Erythroblast (primary cell): Measurements from ENCODE around the gene SLITRK3.
A peak's percentile ranks its signal among the peaks of the same experiment; 100 is the strongest.

Experiments used
- DNase-seq, 2 experiments: peaks; one replicate each; lab custom pipeline; 2025; lab: John Stamatoyannopoulos, UW
- GATA1 ChIP-seq: IDR thresholded peaks from 2 replicates; pipeline ENCODE4 v1.6.1; 2011; ENCODE audit warnings: low read depth, mild to moderate bottlenecking, control low read depth, low read length, moderate library complexity
- POLR2A ChIP-seq: IDR thresholded peaks from 2 replicates; pipeline ENCODE4 v1.6.1; 2011; ENCODE audit warnings: mild to moderate bottlenecking, low read length

The SLITRK3 gene

DNA sequence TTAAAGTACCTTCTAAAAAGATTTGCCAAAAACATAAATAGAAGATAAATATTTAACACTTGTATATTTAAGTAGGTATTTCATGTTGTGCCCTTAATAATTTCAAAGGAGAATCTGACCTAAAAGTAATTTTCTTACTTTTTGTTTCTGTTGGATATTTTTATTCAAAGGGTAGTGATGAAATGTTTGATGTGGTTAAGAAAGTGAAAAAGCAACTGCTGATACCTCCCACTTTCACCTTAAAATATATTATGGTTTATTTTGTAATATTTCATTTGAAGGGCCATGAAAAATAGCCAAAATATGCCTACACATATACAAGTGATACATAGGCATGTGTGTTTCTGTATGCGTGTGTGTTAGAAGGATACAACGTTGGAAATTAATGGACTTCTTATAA, 5.8 kb upstream of the SLITRK3 start:
- DNase-seq: no peak
- no peak for TF ChIP-seq POLR2A
- TF ChIP-seq GATA1: no peak

- TF ChIP-seq GATA1: no peak
- TF ChIP-seq POLR2A: no peak
- DNase-seq: no peak
These were observed 1.3 kb upstream of the SLITRK3 start for GRCh38 chr3:165197481-165197800.

GRCh38 chr3:165196577-165197480, 645 bp upstream of the SLITRK3 start:
- TF ChIP-seq GATA1: no peak
- TF ChIP-seq POLR2A: no peak
- no peak for DNase-seq

DNA sequence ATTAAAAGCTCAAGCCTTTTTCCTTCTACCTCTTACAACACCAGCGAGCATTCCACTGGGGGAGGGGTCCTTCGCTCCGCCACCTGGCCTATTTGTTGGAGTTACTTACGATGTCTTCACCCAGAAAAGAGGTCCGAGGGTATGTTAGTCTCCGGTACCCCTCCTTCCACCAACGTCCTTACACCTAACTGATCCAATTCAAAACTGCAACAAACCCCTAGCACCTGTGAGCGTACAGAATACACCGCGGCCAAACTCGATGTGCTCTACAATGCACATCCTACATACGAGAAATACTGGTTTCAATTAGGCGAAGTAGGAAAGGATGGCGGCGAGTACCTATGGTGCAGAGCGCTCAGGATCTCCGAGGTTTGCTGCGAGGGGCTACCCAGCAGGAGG, 944 bp downstream of the SLITRK3 start:
- TF ChIP-seq POLR2A (no peak), GATA1 (no peak)

GRCh38 chr3:165194511-165195240, 1.5 kb downstream of the SLITRK3 start:
- no peak for DNase-seq
- TF ChIP-seq GATA1 (no peak), POLR2A (no peak)

More for the DNA sequence above, 944 bp downstream of the SLITRK3 start:
- DNase-seq: no peak

DNA sequence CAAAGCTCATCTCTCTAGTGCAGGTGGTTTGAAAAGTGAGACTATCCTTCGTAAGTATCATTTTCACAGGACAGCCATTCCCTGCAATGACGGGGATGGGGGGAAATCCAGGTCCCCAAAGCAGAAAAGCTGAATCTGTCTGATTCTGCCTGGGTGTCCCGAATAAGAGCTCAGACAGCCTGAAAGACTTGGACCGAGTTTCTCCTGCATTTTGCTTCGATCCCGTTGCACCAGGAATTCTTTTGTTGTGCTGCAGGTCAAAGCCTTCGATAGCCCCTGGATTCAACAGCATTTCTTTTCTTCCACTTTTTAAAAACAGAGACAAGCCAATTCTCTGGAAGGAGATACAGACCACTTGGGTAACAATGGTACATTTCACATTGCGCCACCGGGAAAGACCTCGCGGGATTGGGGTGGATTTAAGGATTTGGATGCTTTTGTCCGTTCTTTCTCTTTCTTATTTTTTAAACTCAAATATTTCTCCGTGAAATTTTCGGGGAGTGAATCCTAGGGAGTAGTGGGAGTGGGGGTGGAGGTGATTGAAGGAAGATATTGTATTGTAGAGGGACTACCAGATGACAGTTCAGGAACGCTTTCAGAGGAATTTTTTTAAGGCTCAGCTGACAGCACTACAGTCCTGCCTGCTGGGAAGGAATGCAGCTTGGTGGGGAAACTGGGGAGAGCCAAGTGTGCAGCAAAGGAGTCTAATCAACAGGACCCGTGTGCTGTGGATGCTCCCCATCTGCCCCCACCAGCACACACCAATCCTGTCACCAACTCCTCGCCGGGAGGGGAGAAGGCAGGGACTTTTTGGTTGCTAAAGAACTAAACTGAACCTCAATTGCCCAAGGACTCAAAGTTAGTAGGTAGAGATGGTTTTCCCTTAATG, 2.6 kb downstream of the SLITRK3 start:
- DNase-seq: no peak
- no peak for TF ChIP-seq GATA1
- no peak for TF ChIP-seq POLR2A

DNA sequence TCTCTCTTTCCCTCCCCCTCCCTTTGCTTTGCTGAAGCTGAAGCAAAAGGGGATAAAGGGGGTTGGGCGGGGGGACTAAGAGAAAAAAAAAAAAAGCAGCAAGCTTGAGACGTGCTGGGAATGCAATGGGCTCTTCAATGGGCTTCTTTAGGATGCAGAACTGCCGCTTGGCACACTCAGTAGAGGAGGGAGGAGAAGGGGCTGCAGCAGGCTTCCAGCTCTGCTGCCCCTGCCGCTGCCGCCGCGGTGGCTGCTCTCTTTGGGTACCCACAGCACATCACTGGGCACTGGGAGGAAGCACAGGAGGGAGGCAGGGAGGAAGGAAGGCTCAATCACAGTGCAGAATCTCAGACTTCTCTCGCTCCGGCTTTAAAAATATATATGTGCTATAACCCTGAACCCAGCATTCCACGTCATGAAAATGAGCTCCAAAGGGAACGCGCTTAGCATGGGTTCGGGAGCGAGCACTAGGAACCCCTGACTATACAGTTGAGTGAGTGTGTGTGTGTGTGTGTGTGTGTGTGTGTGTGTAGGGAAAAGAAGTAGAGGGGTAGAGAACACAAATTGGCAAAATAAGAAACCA, 3.5 kb downstream of the SLITRK3 start:
- DNase-seq: no peak
- TF ChIP-seq POLR2A (no peak), GATA1 (no peak)

DNA sequence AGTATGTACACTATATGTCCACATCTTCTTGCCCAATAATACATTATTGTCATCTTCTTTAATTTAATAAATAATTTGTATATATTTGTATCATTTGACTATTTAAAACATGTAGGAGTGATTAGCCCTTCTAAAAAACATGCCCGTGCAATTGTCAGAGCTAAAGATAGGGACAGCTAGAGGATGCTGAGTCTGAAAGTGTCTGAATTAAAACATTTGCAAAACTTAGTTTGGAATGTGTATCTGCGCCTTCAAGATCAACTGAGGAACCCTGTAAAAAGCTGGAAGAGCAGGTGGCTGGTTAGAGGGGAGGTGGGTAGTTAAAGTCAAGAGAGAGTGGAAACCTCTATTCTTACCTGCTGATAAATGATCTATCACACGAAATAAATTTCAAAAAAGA, 4.7 kb downstream of the SLITRK3 start:
- no peak for DNase-seq
- no peak for TF ChIP-seq GATA1
- TF ChIP-seq POLR2A: no peak

DNA sequence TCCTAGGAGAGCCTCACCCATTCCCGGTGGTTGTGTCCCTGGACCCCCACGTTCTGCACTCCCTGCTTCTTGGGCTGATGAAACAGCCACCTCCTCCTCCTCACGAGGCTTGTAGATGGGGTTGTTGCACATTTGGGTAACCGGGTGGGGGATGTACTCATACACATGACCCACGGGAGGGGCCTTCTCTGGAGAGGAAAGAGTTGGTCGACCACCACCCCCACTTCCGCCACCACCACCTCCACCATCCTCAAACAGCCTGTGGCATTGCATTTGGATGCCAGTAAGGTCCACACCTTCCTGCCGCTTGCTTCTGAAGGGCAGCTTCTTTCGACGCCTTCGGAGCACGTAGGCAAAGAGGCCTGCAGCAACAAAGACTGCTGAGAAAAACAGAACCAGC, 7.7 kb downstream of the SLITRK3 start:
- no peak for DNase-seq
- TF ChIP-seq POLR2A (no peak), GATA1 (no peak)

GRCh38 chr3:165185707-165186327, 10.4 kb downstream of the SLITRK3 start:
- peak; percentile 42 to 70 for DNase-seq
- TF ChIP-seq POLR2A: no peak
- TF ChIP-seq GATA1: no peak

- TF ChIP-seq GATA1 (no peak), POLR2A (no peak)
- no peak for DNase-seq
These were observed 14.6 kb downstream of the SLITRK3 start for GRCh38 chr3:165181556-165181955.

DNA sequence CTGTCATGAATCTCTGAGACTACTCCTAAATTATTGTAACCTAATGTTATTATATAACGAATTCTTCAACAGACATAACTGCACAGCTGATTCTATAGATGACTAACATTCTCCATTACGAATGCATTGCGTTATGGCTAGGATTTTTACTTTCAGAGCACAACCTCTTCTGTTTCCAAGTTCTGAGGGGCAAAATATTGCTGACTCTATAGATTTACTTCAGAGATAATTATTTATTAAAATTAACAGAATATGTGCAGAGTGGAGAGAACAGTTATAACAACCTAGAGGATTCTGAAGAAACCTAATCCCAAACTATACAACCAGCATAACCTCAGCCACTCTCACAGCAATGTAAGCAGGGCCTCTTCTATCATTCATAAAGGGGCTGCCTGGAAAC, 25.9 kb downstream of the SLITRK3 start:
- DNase-seq: no peak
- TF ChIP-seq POLR2A (no peak), GATA1 (no peak)

GRCh38 chr3:165169368-165169767, 26.8 kb downstream of the SLITRK3 start:
- TF ChIP-seq POLR2A (no peak), GATA1 (no peak)
- no peak for DNase-seq
